Measurements from ENCODE around the gene CLPTM1L.

GRCh38 chr5:1376981-1377380 is 32.1 kb upstream of the CLPTM1L start:
- TF ChIP-seq CTCF (IDR thresholded peaks at IDR 0.05): no peak
- no peak for TF ChIP-seq POLR2A (IDR thresholded peaks at IDR 0.05)
- no peak for TF ChIP-seq EP300 (IDR thresholded peaks at IDR 0.05)

Measured in tibial nerve (tissue), 4 donors.